Panc1 (cell line): Measurements from ENCODE around the gene GNG4. TPM values are rescaled to one million over a fixed set of nuclear protein-coding genes. Genes with fewer than 3 reads are reported as not detected.

Experiments used
- ATAC-seq: fragments of 200-7000 bp; cut with Tn5 transposase; 2 replicates; pipeline ENCODE4 v1.9.1; 2020; ENCODE audit warnings: mild to moderate bottlenecking, moderate library complexity
- BruUV-seq: library from RNA; stranded (reverse); fragments of 400-500 nt; replicated peaks from 2 replicates; lab custom pipeline; 2021; lab: Mats Ljungman, UMichigan
- CTCF ChIA-PET: fragments of 300-600 bp; sonication (Branson Sonifier 250); formaldehyde crosslinking; loops from one replicate; lab custom pipeline; 2022; ENCODE audit warnings: antibody characterized with exemption; lab: Charles Lee
- POLR2A ChIA-PET: fragments of 300-600 bp; sonication (Branson Sonifier 250); formaldehyde crosslinking; loops from one replicate; lab custom pipeline; 2022; ENCODE audit warnings: antibody characterized with exemption; lab: Charles Lee
- DNase-seq: peaks from one replicate; pipeline ENCODE4 v3.0.0-alpha.2; 2010; ENCODE audit warnings: low read depth, low spot score
- H3K27ac ChIP-seq: 2 replicates; pipeline ENCODE4 v1.5.1; 2011; ENCODE audit warnings: mild to moderate bottlenecking, low read length, inconsistent platforms
- H3K27me3 ChIP-seq: fragments of 200-500 bp; sonication (Bioruptor generic); 2 replicates; pipeline ENCODE4 v1.6.0; 2014; ENCODE audit warnings: low read length, inconsistent platforms; ENCODE audit not compliant: control insufficient read depth, insufficient read depth
- H3K36me3 ChIP-seq: fragments of 200-500 bp; sonication (Bioruptor generic); 2 replicates; pipeline ENCODE4 v1.5.1; 2014; ENCODE audit warnings: inconsistent platforms, mild to moderate bottlenecking, low read length, moderate library complexity; ENCODE audit not compliant: control insufficient read depth, insufficient read depth
- H3K4me1 ChIP-seq: 2 replicates; pipeline ENCODE4 v1.5.1; 2011; ENCODE audit warnings: inconsistent platforms, mild to moderate bottlenecking, low read length, moderate library complexity; ENCODE audit not compliant: control insufficient read depth, insufficient read depth
- H3K4me3 ChIP-seq, 2 experiments: 2 replicates each; pipeline ENCODE4 v1.5.1; 2011 to 2012; ENCODE audit warnings: low read depth in 2 of 2, low read length in 2 of 2, mild to moderate bottlenecking in 2 of 2, inconsistent platforms in 1 of 2, moderate library complexity in 1 of 2
- H3K9me3 ChIP-seq: fragments of 200-500 bp; sonication (Bioruptor generic); 2 replicates; pipeline ENCODE4 v1.5.1; 2014; ENCODE audit warnings: low read depth, mild to moderate bottlenecking, inconsistent platforms, low read length, moderate library complexity; ENCODE audit not compliant: control insufficient read depth, insufficient read depth
- CTCF ChIP-seq: fragments of 450-650 bp; IDR thresholded peaks from 2 replicates; pipeline ENCODE4 v1.5.1; 2017; ENCODE audit warnings: mild to moderate bottlenecking
- POLR2AphosphoS5 ChIP-seq: IDR thresholded peaks from 2 replicates; pipeline ENCODE4 v1.6.1; 2012; ENCODE audit warnings: mild to moderate bottlenecking, low read depth, low read length, moderate library complexity
- REST ChIP-seq, 2 experiments: IDR thresholded peaks; 2 replicates each; pipeline ENCODE4 v1.6.1; 2011 to 2012; ENCODE audit warnings: low read depth in 2 of 2, control low read depth in 1 of 2, low read length in 1 of 2, mild to moderate bottlenecking in 1 of 2, moderate library complexity in 1 of 2; ENCODE audit not compliant: insufficient read depth in 1 of 2
- SIN3A ChIP-seq: IDR thresholded peaks from 2 replicates; pipeline ENCODE4 v1.6.1; 2012; ENCODE audit warnings: low read depth, mild to moderate bottlenecking, low read length, moderate library complexity, borderline replicate concordance; ENCODE audit not compliant: insufficient read depth
- TCF7L2 ChIP-seq: IDR thresholded peaks from 2 replicates; pipeline ENCODE4 v1.6.1; 2011; ENCODE audit warnings: mild to moderate bottlenecking, low read depth, low read length, inconsistent platforms
- in situ Hi-C: cut with HindIII; loops from 2 replicates; pipeline ENCODE4 v1.10.0; 2016; ENCODE audit warnings: low sequenced_read_pairs, low pct_unique_long_range_greater_than_20kb
- intact Hi-C: fragments of 100-400 bp; cut with micrococcal nuclease; formaldehyde crosslinking; loops from one replicate; pipeline ENCODE4 v1.10.0; 2022; ENCODE audit not compliant: unreplicated experiment
- total RNA-seq: library from RNA; stranded (reverse); gene quantifications from one replicate; pipeline ENCODE4 v1.2.1, GENCODE V29; 2021; ENCODE audit not compliant: unreplicated experiment

Gene GNG4
- total RNA-seq, 1 experiment from 2014 or later, result 1.1 TPM

GRCh38 chr1:235532360-235532759, 117.2 kb downstream of the GNG4 start:
- TF ChIP-seq POLR2AphosphoS5 (no peak), SIN3A (no peak), TCF7L2 (no peak), REST (IDR thresholded peaks at IDR 0.05; ENCODE audit: insufficient read depth in 1 of 2, low read depth in 2 of 2, low read length in 1 of 2) (no peak)
- Histone ChIP-seq H3K27ac (no peak overlapping the region), H3K36me3 (no peaks in the 10 kb centered on the region), H3K4me3 (no peak overlapping the region), H3K9me3 (no peaks in the 10 kb centered on the region), H3K27me3 (no peaks in the 10 kb centered on the region), H3K4me1 (no peaks in the 10 kb centered on the region)
- intact Hi-C loops, result no loop called here
- BruUV-seq, result no TSS peak
- no peak for DNase-seq
- CTCF ChIA-PET, result no interaction called here
- ATAC-seq, result no peak
- in situ Hi-C loops, result no loop called here
- POLR2A ChIA-PET, result no interaction called here

GRCh38 chr1:235527196-235527814, 122.3 kb downstream of the GNG4 start:
- intact Hi-C loops (no loop called here), in situ Hi-C loops (no loop called here)
- BruUV-seq, result no TSS peak
- H3K4me3 ChIP-seq, result no peak overlapping the region
- ChIA-PET CTCF (no interaction called here), POLR2A (no interaction called here)
- no peak for ATAC-seq
- H3K36me3 ChIP-seq, result no peaks in the 10 kb centered on the region
- no peak overlapping the region for H3K27ac ChIP-seq
- H3K9me3 ChIP-seq, result no peaks in the 10 kb centered on the region
- no peaks in the 10 kb centered on the region for H3K27me3 ChIP-seq
- DNase-seq, result no peak
- no peaks in the 10 kb centered on the region for H3K4me1 ChIP-seq
- TF ChIP-seq CTCF, result no peak
- TF ChIP-seq TCF7L2, result no peak
- no peak for TF ChIP-seq REST (IDR thresholded peaks at IDR 0.05; ENCODE audit: insufficient read depth in 1 of 2, low read depth in 2 of 2, low read length in 1 of 2)
- TF ChIP-seq SIN3A, result no peak
- no peak for TF ChIP-seq POLR2AphosphoS5
